ENCODE measurements around the gene AGAP1.

DNA sequence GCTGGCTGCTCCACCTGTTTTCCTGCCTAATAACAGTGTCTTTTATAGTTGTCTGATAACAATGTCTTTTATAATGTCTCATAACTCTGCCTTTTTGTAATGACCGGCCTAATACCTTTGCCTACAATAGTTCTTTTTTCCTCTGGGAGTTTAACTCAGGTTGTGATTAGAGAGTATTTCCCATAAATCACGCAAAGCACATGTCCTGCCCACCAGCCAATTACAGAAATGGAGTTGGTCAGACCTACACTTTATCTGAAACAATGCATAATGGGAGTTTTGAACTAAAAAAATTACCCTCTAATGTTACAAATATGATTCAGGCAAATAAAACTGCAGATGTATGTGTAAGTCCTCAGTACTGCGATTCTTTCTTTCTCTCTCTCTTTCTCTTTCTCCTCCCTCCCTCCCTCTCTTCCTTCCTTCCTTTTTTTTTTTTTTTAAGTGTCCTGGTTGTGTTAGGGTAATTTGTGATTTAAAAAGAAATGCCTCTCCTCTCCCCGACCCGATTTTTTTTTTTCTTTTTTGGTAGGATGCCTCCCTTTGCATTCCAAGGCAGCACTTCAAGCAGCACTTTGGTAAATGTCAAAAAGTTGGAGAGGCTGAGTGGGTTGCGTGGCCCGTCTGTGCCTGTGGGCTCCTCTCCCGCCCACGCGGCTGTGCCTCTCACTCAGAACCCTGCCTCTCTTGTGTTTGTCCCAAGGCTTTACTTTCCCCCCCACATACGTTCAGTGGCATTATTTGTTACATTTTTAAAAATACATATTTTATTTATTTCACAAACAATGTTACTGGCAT is 147.3 kb downstream of the AGAP1 start:
- TF ChIP-seq POLR2A (IDR thresholded peaks at IDR 0.05) (no peak), EP300 (IDR thresholded peaks at IDR 0.05) (no peak)
- TF ChIP-seq, protein P1, sequence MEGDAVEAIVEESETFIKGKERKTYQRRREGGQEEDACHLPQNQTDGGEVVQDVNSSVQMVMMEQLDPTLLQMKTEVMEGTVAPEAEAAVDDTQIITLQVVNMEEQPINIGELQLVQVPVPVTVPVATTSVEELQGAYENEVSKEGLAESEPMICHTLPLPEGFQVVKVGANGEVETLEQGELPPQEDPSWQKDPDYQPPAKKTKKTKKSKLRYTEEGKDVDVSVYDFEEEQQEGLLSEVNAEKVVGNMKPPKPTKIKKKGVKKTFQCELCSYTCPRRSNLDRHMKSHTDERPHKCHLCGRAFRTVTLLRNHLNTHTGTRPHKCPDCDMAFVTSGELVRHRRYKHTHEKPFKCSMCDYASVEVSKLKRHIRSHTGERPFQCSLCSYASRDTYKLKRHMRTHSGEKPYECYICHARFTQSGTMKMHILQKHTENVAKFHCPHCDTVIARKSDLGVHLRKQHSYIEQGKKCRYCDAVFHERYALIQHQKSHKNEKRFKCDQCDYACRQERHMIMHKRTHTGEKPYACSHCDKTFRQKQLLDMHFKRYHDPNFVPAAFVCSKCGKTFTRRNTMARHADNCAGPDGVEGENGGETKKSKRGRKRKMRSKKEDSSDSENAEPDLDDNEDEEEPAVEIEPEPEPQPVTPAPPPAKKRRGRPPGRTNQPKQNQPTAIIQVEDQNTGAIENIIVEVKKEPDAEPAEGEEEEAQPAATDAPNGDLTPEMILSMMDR (IDR thresholded peaks at IDR 0.05) = no peak
